Naive thymus-derived CD4-positive, alpha-beta T cell (primary cell): ENCODE measurements around the gene NOL9. TPM values are rescaled to one million over a fixed set of nuclear protein-coding genes. Genes with fewer than 3 reads are reported as not detected.

Experiments
- ATAC-seq: fragments of 150-1000 bp; cut with Tn5 transposase; 2 replicates; pipeline ENCODE4 v1.10.0; 2021; ENCODE audit warnings: mild to moderate bottlenecking, moderate library complexity
- CTCF ChIA-PET: fragments of 350-600 bp; sonication (Branson Sonifier 250); formaldehyde crosslinking; loops from one replicate; lab custom pipeline; 2021; ENCODE audit warnings: antibody characterized with exemption; lab: Charles Lee
- POLR2A ChIA-PET: fragments of 350-600 bp; sonication (Branson Sonifier 250); formaldehyde crosslinking; loops from one replicate; lab custom pipeline; 2021; ENCODE audit warnings: antibody characterized with exemption, inconsistent platforms; lab: Charles Lee
- DNase-seq, 9 donors: peaks; one replicate each; pipeline versions ENCODE4 v3.0.0 to v3.0.0-alpha.2; 2020 to 2022; ENCODE audit warnings: mixed read lengths in 1 of 9
- H3K27ac ChIP-seq: one replicate; pipeline ENCODE4 v1.7.0; 2013; ENCODE audit warnings: mild to moderate bottlenecking, low read depth, low read length, moderate library complexity
- H3K27me3 ChIP-seq, 2 donors: one replicate each; pipeline ENCODE4 v1.7.0; 2013; ENCODE audit warnings: low read length in 2 of 2, mild to moderate bottlenecking in 2 of 2, moderate library complexity in 2 of 2; ENCODE audit not compliant: control insufficient read depth in 2 of 2, insufficient read depth in 2 of 2
- H3K36me3 ChIP-seq, 3 experiments: 1 replicate in 2 of 3; 2 replicates in 1 of 3; pipeline ENCODE4 v1.7.0; 2013; ENCODE audit warnings: low read length in 3 of 3, mild to moderate bottlenecking in 3 of 3, moderate library complexity in 1 of 3; ENCODE audit not compliant: insufficient read depth in 3 of 3, control insufficient read depth in 2 of 3
- H3K4me1 ChIP-seq, 2 donors: one replicate each; pipeline ENCODE4 v1.7.0; 2013; ENCODE audit warnings: low read length in 2 of 2, mild to moderate bottlenecking in 2 of 2, moderate library complexity in 1 of 2; ENCODE audit not compliant: control insufficient read depth in 2 of 2, insufficient read depth in 2 of 2
- H3K4me3 ChIP-seq: 2 replicates; pipeline ENCODE4 v1.7.0; 2013; ENCODE audit warnings: mild to moderate bottlenecking, low read length
- H3K9me3 ChIP-seq, 3 experiments: 1 replicate in 2 of 3; 2 replicates in 1 of 3; pipeline ENCODE4 v1.7.0; 2013; ENCODE audit warnings: low read length in 3 of 3; ENCODE audit not compliant: control insufficient read depth in 2 of 3
- H3K27ac Mint-ChIP-seq, 9 donors: one replicate each; pipeline ENCODE4 v1.8.0; 2020 to 2022; ENCODE audit warnings: mixed read lengths in 9 of 9, mild to moderate bottlenecking in 8 of 9, moderate library complexity in 5 of 9, inconsistent platforms in 2 of 9
- H3K27me3 Mint-ChIP-seq, 5 donors: one replicate each; pipeline ENCODE4 v1.8.0; 2021 to 2022; ENCODE audit warnings: mixed read lengths in 5 of 5, mild to moderate bottlenecking in 1 of 5
- H3K36me3 Mint-ChIP-seq, 5 donors: one replicate each; pipeline ENCODE4 v1.8.0; 2020 to 2022; ENCODE audit warnings: mixed read lengths in 5 of 5, mild to moderate bottlenecking in 3 of 5, inconsistent platforms in 1 of 5
- H3K4me1 Mint-ChIP-seq, 7 donors: one replicate each; pipeline ENCODE4 v1.8.0; 2020 to 2022; ENCODE audit warnings: mixed read lengths in 7 of 7, mild to moderate bottlenecking in 3 of 7, inconsistent platforms in 1 of 7
- H3K4me3 Mint-ChIP-seq, 10 donors: one replicate each; pipeline ENCODE4 v1.8.0; 2020 to 2022; ENCODE audit warnings: mild to moderate bottlenecking in 10 of 10, mixed read lengths in 10 of 10, moderate library complexity in 6 of 10, inconsistent platforms in 2 of 10
- H3K9me3 Mint-ChIP-seq, 11 donors: one replicate each; pipeline ENCODE4 v1.8.0; 2020 to 2022; ENCODE audit warnings: mixed read lengths in 11 of 11, mild to moderate bottlenecking in 4 of 11, inconsistent platforms in 1 of 11, moderate library complexity in 1 of 11
- intact Hi-C, 2 donors: fragments of 100-400 bp; cut with micrococcal nuclease; formaldehyde crosslinking; loops; one replicate each; pipeline ENCODE4 v1.15.1; 2023
- polyA plus RNA-seq, 2 donors: library from polyadenylated mRNA; unstranded; fragments of 300-500 nt; fragmentation: Illumina TruSeq; gene quantifications; one replicate each; pipeline ENCODE4 v1.2.3, GENCODE V29; 2021
- total RNA-seq, 6 experiments: library from RNA in 5 of 6; stranded (reverse) in 5 of 6; gene quantifications; 1 replicate in 5 of 6; 2 replicates in 1 of 6; pipeline ENCODE4 v1.2.3 and lab custom pipeline; 2021 to 2026

The NOL9 gene
- total and polyA plus RNA-seq, 7 experiments from 2014 or later = 13.4 to 80.6 (median 57.4) TPM

DNA sequence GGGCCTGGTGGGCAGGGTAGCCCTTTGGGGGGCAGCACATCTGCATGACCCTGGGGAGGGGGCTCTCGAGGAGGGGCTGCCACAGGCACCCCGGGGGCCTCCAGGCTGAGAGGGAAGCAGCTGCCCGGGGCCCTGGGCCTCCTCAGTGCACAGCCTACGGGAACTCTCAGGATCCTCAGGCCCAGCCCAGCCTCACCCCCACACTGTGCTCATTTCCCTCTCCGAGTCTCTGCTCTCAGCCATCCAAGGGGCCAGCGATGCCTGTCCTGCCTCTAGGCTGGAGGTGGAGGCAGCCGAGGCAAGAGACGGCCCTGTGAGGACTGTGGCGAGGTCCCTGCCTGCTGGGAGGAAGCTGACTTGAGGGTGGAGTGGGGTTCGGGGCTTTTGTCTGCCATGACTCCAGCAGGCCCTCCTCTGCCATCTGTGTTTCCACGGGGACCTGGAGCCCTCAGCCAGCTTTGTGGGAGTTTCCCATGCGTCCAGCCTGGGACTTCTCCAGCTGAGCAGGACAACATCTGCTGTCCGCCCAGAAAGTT lies 55.7 kb downstream of the NOL9 start:
- Histone ChIP-seq H3K36me3 (no peaks in the 10 kb centered on the region), H3K27me3 (no peaks in the 10 kb centered on the region), H3K27ac (no peak overlapping the region), H3K9me3 (no peaks in the 10 kb centered on the region), H3K4me3 (no peak overlapping the region), H3K4me1 (peaks cover 4 to 24% of the 10 kb centered on the region in 2 donors)
- H3K4me1 Mint-ChIP-seq = peaks cover 9 to 36% (median 22%) of the 10 kb centered on the region in 7 donors
- ATAC-seq = no peak
- intact Hi-C loops = no loop called here
- H3K27me3 Mint-ChIP-seq = peaks cover 0 to 36% (median 4%) of the 10 kb centered on the region in 5 donors
- no peaks in the 10 kb centered on the region for H3K9me3 Mint-ChIP-seq
- DNase-seq = no peak
- H3K27ac Mint-ChIP-seq = peak overlapping the region in 2 of 9 donors; percentile 28 to 51
- peak overlapping the region in 6 of 10 donors; percentile 35 to 77 (median 47) for H3K4me3 Mint-ChIP-seq
- H3K36me3 Mint-ChIP-seq = no peaks in the 10 kb centered on the region
- ChIA-PET CTCF (no interaction called here), POLR2A (interaction anchor here (0.6 to 2.7 kb wide), 6 partner anchors 8 to 103 kb away, joined by 3 to 12 read pairs (median 6); partner anchors contain the start of genes NOL9 and TAS1R1)

DNA sequence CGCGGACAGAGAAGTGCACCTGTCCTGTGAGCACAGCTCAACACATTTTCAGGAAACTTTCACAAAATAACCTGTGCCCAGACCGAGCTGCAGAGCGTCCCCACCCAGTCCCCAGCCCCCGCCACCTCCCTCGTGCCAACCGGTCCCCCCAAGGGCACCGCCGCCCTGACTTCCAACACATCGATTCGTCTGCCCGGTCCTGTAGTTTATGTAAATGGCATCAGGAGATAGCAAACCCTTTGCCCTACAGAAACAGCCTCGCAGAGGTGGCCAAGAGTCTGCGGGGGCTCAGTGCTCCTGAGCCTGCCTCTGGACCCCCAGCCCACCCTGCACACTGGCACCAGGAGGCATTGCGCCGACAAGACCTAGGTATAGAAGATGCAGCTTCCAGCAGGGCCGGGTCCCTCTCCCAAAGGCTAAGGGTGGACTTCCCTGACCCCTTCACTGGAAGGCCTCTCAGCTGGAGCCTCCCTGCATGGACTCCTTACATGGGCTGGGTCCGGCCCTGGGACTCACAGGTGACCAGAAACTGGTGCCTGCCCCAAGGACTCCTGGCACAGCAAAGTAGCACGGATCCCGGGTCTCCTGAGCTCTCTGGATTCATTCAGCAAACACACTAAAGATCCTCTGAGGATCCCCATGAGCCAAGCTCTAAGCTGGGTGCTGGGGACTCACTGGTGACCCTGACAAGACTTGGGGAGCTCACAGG lies 56.3 kb downstream of the NOL9 start:
- Histone ChIP-seq H3K27me3 (no peaks in the 10 kb centered on the region), H3K27ac (peak overlapping the region; percentile 67), H3K4me3 (peak overlapping the region; percentile 54), H3K4me1 (peaks cover 4 to 24% of the 10 kb centered on the region in 2 donors), H3K9me3 (no peaks in the 10 kb centered on the region), H3K36me3 (no peaks in the 10 kb centered on the region)
- Mint-ChIP-seq H3K36me3 (no peaks in the 10 kb centered on the region), H3K4me3 (peak overlapping the region; percentile 77 to 86 (median 82)), H3K27ac (peak overlapping the region in 7 of 9 donors; percentile 43 to 80 (median 72)), H3K27me3 (peaks cover 0 to 36% (median 4%) of the 10 kb centered on the region in 5 donors), H3K9me3 (no peaks in the 10 kb centered on the region), H3K4me1 (peaks cover 12 to 41% (median 28%) of the 10 kb centered on the region in 7 donors)
- ATAC-seq = no peak
- ChIA-PET CTCF (interaction anchor here (0.6 kb wide), 1 partner anchor 56 kb away, joined by 3 read pairs; the partner anchor contains the start of gene NOL9), POLR2A (interaction anchor here (0.6 to 2.7 kb wide), 5 partner anchors 9 to 103 kb away, joined by 3 to 12 read pairs (median 6); partner anchors contain the start of genes NOL9 and TAS1R1)
- intact Hi-C loops = no loop called here
- no peak for DNase-seq

DNA sequence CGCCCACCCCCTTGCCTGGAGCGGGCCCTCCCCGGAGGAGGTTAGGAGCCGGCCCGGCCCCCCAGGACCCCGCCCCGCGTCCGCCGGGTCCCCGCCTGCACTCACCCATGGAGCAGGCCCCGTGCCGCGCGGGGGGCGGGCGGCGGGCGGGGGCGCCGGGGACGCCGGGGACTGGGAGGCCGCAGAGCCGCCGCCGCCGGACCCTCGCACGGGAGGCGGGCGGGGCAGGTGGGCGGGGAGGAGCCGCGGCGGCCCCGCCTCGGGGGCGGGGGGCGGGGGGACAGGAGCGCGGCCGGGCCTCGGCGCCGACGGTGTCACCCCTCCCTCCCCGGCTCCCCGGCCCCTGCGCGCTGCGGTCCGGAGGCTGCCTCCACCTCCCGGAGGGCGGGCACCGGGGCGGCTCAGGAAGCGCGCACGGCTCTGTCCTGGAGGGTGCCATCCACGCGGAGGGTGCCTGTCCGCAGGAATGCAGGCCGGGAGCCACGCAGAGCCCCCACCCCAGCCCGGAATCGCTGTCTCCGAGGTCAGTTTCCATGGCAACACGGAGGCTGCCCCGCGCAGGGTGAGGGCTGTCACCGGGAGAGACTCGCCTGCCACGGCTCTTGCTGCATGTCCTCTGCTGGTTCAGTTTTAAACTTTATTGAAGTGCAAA lies 57.0 kb downstream of the NOL9 start:
- intact Hi-C loops = no loop called here
- peaks cover 4 to 24% of the 10 kb centered on the region in 2 donors for H3K4me1 ChIP-seq
- peak overlapping the region; percentile 77 to 86 (median 82) for H3K4me3 Mint-ChIP-seq
- no peaks in the 10 kb centered on the region for H3K36me3 ChIP-seq
- no peaks in the 10 kb centered on the region for H3K36me3 Mint-ChIP-seq
- H3K27ac ChIP-seq = peak overlapping the region; percentile 67
- peaks cover 0 to 36% (median 4%) of the 10 kb centered on the region in 5 donors for H3K27me3 Mint-ChIP-seq
- peaks cover 12 to 45% (median 31%) of the 10 kb centered on the region in 7 donors for H3K4me1 Mint-ChIP-seq
- ChIA-PET CTCF (interaction anchor here (0.6 kb wide), 1 partner anchor 57 kb away, joined by 3 read pairs; the partner anchor contains the start of gene NOL9), POLR2A (interaction anchor here (1.4 to 2.7 kb wide), 2 partner anchors 38 to 57 kb away, joined by 6 to 12 read pairs; partner anchors contain the start of genes NOL9 and TAS1R1)
- H3K4me3 ChIP-seq = peak overlapping the region; percentile 54
- no peaks in the 10 kb centered on the region for H3K9me3 Mint-ChIP-seq
- H3K27me3 ChIP-seq = no peaks in the 10 kb centered on the region
- no peaks in the 10 kb centered on the region for H3K9me3 ChIP-seq
- peak overlapping the region in 6 of 9 donors; percentile 43 to 80 (median 72) for H3K27ac Mint-ChIP-seq
- DNase-seq (peak in 8 of 9 donors; percentile 33 to 63 (median 58)), ATAC-seq (peak; percentile 73)

DNA sequence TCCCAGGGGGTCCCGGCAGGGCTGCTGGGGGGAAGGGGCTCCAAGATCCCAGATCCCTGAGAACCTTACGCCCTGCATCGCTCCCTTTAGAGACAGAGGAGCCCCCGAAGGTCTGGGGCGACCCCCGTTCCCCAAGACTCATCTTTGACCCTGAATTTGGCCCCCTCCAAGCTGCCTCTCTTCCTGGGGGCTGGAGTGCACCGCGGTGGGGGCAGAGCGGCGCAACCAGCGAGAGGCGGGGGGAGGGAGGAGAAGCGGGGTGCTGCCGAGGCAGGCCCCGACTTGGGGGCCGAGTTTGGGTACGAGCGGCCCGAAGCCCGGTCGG lies 57.5 kb downstream of the NOL9 start:
- Histone ChIP-seq H3K27ac (peak overlapping the region; percentile 55), H3K4me3 (peak overlapping the region; percentile 27)

DNA sequence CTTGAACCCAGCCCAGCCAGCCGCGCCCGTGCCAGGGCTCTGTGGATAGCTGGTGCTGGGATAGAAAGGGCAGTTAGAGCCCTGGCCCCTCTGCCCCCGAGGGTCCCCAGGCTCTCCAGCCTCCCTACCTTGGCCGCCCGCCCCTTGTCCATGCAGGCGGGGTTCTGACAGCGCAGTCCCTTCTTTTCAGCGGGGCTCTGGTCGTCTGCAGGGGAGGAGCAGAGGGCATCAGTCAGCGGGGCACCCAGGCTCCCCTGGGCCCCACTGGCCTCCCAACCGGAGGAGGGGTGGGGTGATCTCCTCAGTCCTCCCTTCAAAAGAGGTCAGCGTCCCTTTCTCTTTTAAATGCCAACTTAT lies 58.0 kb downstream of the NOL9 start:
- Mint-ChIP-seq H3K36me3 (peaks cover 0 to 2% (median 0%) of the 10 kb centered on the region in 5 donors), H3K4me1 (peaks cover 18 to 53% (median 40%) of the 10 kb centered on the region in 7 donors), H3K4me3 (peak overlapping the region in 9 of 10 donors; percentile 53 to 81 (median 70)), H3K27ac (peak overlapping the region in 6 of 9 donors; percentile 28 to 77 (median 57)), H3K27me3 (peaks cover 0 to 36% (median 3%) of the 10 kb centered on the region in 5 donors), H3K9me3 (no peaks in the 10 kb centered on the region)
- Histone ChIP-seq H3K4me1 (peaks cover 6 to 25% of the 10 kb centered on the region in 2 donors), H3K4me3 (no peak overlapping the region), H3K9me3 (no peaks in the 10 kb centered on the region), H3K27me3 (no peaks in the 10 kb centered on the region), H3K27ac (peak overlapping the region; percentile 55), H3K36me3 (no peaks in the 10 kb centered on the region)
- DNase-seq (no peak), ATAC-seq (no peak)
- POLR2A ChIA-PET = interaction anchor here (0.6 to 1.8 kb wide), 6 partner anchors 22 to 469 kb away, joined by 3 to 6 read pairs (median 4); partner anchors contain the start of genes NOL9 and TAS1R1
- CTCF ChIA-PET = interaction anchor here (1.1 kb wide), 1 partner anchor 48 kb away, joined by 3 read pairs; no protein-coding TSS in a partner anchor
- intact Hi-C loops = no loop called here

More for the DNA sequence above, 57.5 kb downstream of the NOL9 start:
- Histone ChIP-seq H3K36me3 (no peaks in the 10 kb centered on the region), H3K9me3 (no peaks in the 10 kb centered on the region), H3K27me3 (no peaks in the 10 kb centered on the region), H3K4me1 (peaks cover 4 to 24% of the 10 kb centered on the region in 2 donors)
- Mint-ChIP-seq H3K27ac (peak overlapping the region in 2 of 9 donors; percentile 49 to 65), H3K4me3 (peak overlapping the region in 9 of 10 donors; percentile 30 to 81 (median 64)), H3K4me1 (peaks cover 13 to 48% (median 35%) of the 10 kb centered on the region in 7 donors), H3K27me3 (peaks cover 0 to 36% (median 4%) of the 10 kb centered on the region in 5 donors), H3K36me3 (no peaks in the 10 kb centered on the region), H3K9me3 (no peaks in the 10 kb centered on the region)
- CTCF ChIA-PET = interaction anchor here (1.1 kb wide), 1 partner anchor 49 kb away, joined by 3 read pairs; no protein-coding TSS in a partner anchor
- ATAC-seq (no peak), DNase-seq (no peak)
- POLR2A ChIA-PET = no interaction called here
- intact Hi-C loops = no loop called here
